Osteoblast (primary cell): ENCODE results near the gene C2CD2. TPM values are rescaled to one million over a fixed set of nuclear protein-coding genes. Genes with fewer than 3 reads are reported as not detected.

Source experiments
- DNase-seq: peaks from one replicate; pipeline ENCODE4 v3.0.0; 2011; ENCODE audit warnings: low spot score, mixed read lengths; ENCODE audit not compliant: insufficient read length; ENCODE audit errors: missing footprints
- H2AFZ ChIP-seq: 2 replicates; pipeline ENCODE4 v1.6.0; 2011; ENCODE audit warnings: mild to moderate bottlenecking, low read length
- H3K27ac ChIP-seq: 2 replicates; pipeline ENCODE4 v1.5.1; 2011; ENCODE audit warnings: mild to moderate bottlenecking, low read depth, low read length, moderate library complexity
- H3K27me3 ChIP-seq: 2 replicates; pipeline ENCODE4 v1.6.0; 2012; ENCODE audit warnings: mild to moderate bottlenecking, control low read depth, inconsistent platforms, low read length, moderate library complexity; ENCODE audit not compliant: insufficient read depth
- H3K36me3 ChIP-seq: 2 replicates; pipeline ENCODE4 v1.5.1; 2011; ENCODE audit warnings: mild to moderate bottlenecking, low read length, control low read depth, moderate library complexity; ENCODE audit not compliant: insufficient read depth
- H3K4me1 ChIP-seq: 2 replicates; pipeline ENCODE4 v1.5.1; 2011; ENCODE audit warnings: mild to moderate bottlenecking, low read length, control low read depth, moderate library complexity; ENCODE audit not compliant: insufficient read depth
- H3K4me2 ChIP-seq: 2 replicates; pipeline ENCODE4 v1.6.0; 2011; ENCODE audit warnings: mild to moderate bottlenecking, low read length; ENCODE audit not compliant: insufficient read depth
- H3K4me3 ChIP-seq: fragments of 200-600 bp; sonication (generic); 3 replicates; pipeline ENCODE4 v1.5.1; 2012; ENCODE audit warnings: mild to moderate bottlenecking, low read length, inconsistent platforms; ENCODE audit not compliant: insufficient read depth
- H3K79me2 ChIP-seq: 2 replicates; pipeline ENCODE4 v1.6.0; 2012; ENCODE audit warnings: mild to moderate bottlenecking, low read length, control low read depth, inconsistent platforms; ENCODE audit not compliant: insufficient read depth
- H3K9me3 ChIP-seq: 2 replicates; pipeline ENCODE4 v1.5.1; 2011; ENCODE audit warnings: low read depth, low read length, control low read depth
- H4K20me1 ChIP-seq: 2 replicates; pipeline ENCODE4 v1.6.0; 2012; ENCODE audit warnings: mild to moderate bottlenecking, low read length, control low read depth; ENCODE audit not compliant: insufficient read depth
- total RNA-seq: library from RNA; depleted of rRNA; stranded (reverse); fragments of >200 nt; gene quantifications from 2 replicates; pipeline ENCODE4 v1.2.3, GENCODE V29; 2012
- TF ChIP-seq, protein P1 (sequence below): IDR thresholded peaks from 2 replicates; pipeline ENCODE4 v1.5.1; 2011; ENCODE audit warnings: mild to moderate bottlenecking, low read depth, low read length, moderate library complexity; ENCODE audit errors: extremely low read depth

C2CD2 gene
- total RNA-seq, 1 donor = 40.9 TPM

DNA sequence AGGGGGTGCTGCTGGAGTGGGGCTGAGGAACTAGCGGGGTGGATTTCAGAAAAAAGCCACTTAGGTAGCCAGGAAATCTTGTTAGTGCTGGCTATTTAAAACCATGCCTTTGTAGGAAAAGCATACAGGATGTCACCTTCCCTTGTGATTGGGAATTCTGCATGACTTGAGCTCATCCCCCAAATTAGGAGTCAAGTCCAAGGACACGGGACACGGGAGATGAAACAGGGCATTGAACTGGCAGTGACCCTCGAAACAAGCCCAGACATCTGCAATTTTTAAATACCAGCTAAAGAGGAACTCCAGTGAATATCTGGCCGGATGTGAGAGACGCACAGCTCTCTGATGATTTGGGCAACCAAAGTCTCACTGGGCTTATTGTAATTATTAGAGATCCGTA is 32.8 kb downstream of the C2CD2 start:
- Histone ChIP-seq H3K27me3 (no peaks in the 10 kb centered on the region), H2AFZ (no peak overlapping the region), H3K27ac (no peak overlapping the region), H3K9me3 (no peaks in the 10 kb centered on the region), H3K79me2 (peaks cover 14% of the 10 kb centered on the region), H3K4me1 (peaks cover 39% of the 10 kb centered on the region), H3K4me2 (no peak overlapping the region), H3K4me3 (no peak overlapping the region), H4K20me1 (no peaks in the 10 kb centered on the region), H3K36me3 (peaks cover 18% of the 10 kb centered on the region)
- TF ChIP-seq, protein P1, sequence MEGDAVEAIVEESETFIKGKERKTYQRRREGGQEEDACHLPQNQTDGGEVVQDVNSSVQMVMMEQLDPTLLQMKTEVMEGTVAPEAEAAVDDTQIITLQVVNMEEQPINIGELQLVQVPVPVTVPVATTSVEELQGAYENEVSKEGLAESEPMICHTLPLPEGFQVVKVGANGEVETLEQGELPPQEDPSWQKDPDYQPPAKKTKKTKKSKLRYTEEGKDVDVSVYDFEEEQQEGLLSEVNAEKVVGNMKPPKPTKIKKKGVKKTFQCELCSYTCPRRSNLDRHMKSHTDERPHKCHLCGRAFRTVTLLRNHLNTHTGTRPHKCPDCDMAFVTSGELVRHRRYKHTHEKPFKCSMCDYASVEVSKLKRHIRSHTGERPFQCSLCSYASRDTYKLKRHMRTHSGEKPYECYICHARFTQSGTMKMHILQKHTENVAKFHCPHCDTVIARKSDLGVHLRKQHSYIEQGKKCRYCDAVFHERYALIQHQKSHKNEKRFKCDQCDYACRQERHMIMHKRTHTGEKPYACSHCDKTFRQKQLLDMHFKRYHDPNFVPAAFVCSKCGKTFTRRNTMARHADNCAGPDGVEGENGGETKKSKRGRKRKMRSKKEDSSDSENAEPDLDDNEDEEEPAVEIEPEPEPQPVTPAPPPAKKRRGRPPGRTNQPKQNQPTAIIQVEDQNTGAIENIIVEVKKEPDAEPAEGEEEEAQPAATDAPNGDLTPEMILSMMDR = no peak
- no peak for DNase-seq

DNA sequence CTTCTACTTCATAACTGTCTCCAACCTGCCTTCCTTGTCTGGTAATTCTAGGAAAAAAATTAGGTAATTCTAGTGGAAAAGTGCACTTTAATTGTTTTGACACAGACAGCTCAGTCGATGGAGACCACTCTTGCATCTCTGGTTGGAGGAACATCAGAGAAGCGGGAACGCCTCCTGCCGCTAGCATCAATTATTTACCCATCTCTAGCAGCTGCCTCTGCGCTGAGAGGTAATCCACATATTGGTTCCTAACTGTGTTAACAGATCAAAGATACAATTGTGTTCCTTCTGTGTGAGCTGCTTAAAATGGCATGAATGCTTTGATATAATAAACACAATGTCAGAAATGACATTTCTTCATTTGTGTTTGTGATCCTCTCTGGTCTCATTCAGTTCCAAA is 33.3 kb downstream of the C2CD2 start:
- peaks cover 33% of the 10 kb centered on the region for H3K4me1 ChIP-seq
- DNase-seq = no peak
- H3K36me3 ChIP-seq = peaks cover 22% of the 10 kb centered on the region
- no peak overlapping the region for H2AFZ ChIP-seq
- no peaks in the 10 kb centered on the region for H4K20me1 ChIP-seq
- H3K9me3 ChIP-seq = no peaks in the 10 kb centered on the region
- TF ChIP-seq, protein P1 = no peak
- no peak overlapping the region for H3K4me2 ChIP-seq
- no peak overlapping the region for H3K4me3 ChIP-seq
- H3K27me3 ChIP-seq = no peaks in the 10 kb centered on the region
- H3K27ac ChIP-seq = no peak overlapping the region
- H3K79me2 ChIP-seq = peaks cover 11% of the 10 kb centered on the region

DNA sequence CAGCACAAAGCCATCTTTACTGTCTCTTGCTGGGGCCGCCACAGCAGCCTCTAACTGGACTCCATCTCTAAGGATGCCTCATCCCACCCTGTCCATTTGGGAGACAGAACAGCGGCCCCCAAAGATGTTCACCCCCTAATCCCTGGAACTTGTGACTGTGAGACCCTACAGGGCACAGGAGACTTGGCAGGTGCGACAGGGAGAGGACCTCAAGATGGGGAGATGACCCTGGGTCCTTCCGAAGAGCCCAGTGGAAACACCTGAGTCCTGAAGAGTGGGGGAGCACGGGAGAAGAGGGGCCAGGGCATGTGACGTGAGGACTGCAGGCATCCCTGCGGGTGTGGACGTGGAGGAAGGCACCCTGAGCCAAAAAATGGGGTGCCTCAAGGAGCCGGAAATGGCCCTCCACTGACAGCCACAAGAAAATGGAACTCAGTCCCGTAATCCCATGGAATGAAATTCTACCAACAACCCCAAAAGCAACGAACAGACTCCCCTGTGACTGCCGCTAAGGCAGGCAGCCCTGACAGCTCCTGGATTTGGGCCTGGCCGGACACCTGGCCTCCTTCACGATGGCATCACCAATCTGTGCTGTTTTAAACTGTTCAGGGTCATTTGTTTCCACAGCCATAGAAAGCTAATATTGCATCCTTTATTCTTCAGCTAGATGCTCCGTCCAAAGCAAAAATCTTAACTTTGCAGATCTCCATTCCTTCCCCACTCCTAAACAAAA is 34.0 kb downstream of the C2CD2 start:
- no peaks in the 10 kb centered on the region for H3K9me3 ChIP-seq
- peaks cover 25% of the 10 kb centered on the region for H3K36me3 ChIP-seq
- H2AFZ ChIP-seq = no peak overlapping the region
- no peaks in the 10 kb centered on the region for H3K27me3 ChIP-seq
- no peak overlapping the region for H3K27ac ChIP-seq
- H3K79me2 ChIP-seq = peaks cover 11% of the 10 kb centered on the region
- no peak overlapping the region for H3K4me2 ChIP-seq
- TF ChIP-seq, protein P1 = no peak
- no peak for DNase-seq
- H4K20me1 ChIP-seq = no peaks in the 10 kb centered on the region
- H3K4me3 ChIP-seq = no peak overlapping the region
- peaks cover 27% of the 10 kb centered on the region for H3K4me1 ChIP-seq

DNA sequence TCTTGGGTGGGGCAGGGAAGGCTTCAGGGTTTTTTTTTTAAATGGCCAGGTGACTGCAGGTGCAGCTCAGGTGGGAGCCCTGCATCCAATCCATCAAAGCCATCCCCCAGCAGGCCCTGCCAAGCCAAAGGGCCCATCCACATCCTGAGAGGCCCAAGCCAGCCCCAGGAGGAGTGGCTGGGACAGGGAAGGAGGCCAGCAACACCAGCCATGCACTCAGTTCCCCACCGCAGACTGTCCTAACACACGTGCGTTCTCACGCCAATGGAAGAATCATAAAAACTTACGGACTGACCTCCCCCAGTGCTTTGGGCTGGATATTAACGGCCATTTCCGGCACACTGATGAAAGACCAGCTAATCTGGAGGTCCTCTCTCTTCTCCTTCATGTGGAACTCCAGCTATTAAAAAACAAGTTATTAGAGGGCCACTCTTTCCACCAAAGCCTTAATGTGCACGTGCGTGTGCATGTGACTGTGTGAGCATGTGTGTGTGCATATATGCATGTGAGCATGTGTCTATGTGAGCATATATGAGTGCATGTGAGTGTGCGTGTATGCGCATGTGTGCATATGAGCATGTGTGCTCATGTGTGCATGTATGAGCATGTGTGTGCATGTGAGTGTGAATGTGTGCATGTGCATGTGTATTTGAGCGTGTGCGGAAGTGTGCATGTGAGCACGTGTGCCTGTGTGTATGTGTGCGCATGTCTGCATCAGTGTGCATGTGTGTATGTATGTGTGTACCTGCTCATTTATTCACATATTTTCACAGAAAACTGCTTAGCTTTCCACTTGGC is 35.1 kb downstream of the C2CD2 start:
- H3K4me3 ChIP-seq = no peak overlapping the region
- DNase-seq = no peak
- no peak overlapping the region for H3K4me2 ChIP-seq
- TF ChIP-seq, protein P1 = no peak
- peaks cover 11% of the 10 kb centered on the region for H3K79me2 ChIP-seq
- H3K27ac ChIP-seq = no peak overlapping the region
- H3K27me3 ChIP-seq = no peaks in the 10 kb centered on the region
- no peaks in the 10 kb centered on the region for H3K9me3 ChIP-seq
- H3K4me1 ChIP-seq = peaks cover 21% of the 10 kb centered on the region
- H4K20me1 ChIP-seq = no peaks in the 10 kb centered on the region
- no peak overlapping the region for H2AFZ ChIP-seq
- peaks cover 33% of the 10 kb centered on the region for H3K36me3 ChIP-seq
